ENCODE results near the gene CAD. TPM values are rescaled to one million over a fixed set of nuclear protein-coding genes. Genes with fewer than 3 reads are reported as not detected.

Gene CAD
- total and polyA plus RNA-seq, 2 donors (not counting 1 experiment from before 2014, with no cell fraction given): 11.9 to 32.0 TPM

DNA sequence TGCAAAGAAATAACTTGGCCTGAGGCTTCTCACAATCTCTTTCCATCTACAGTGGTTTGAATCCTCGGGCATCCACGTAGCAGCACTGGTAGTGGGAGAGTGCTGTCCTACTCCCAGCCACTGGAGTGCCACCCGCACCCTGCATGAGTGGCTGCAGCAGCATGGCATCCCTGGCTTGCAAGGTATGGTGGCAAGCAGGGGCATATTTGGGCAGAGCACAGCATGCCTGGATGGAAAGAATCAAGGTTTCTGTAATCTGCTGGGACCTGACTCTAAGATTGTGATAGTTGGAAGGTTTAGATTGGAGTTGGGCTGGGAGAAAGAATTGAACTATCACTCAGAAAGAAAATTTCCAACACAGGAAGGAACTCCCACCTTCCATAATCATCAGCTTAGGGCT is 4.0 kb downstream of the CAD start:
- H3K4me1 ChIP-seq (ENCODE audit: control insufficient read depth, extremely low read depth, insufficient read depth, low read length): peaks cover 6% of the 10 kb centered on the region
- H4K20me1 ChIP-seq (ENCODE audit: control insufficient read depth, extremely low read depth, insufficient read depth, low read length): no peaks in the 10 kb centered on the region
- peaks cover 7% of the 10 kb centered on the region for H3K79me2 ChIP-seq (ENCODE audit: control insufficient read depth, insufficient read depth, low read length)
- no peak overlapping the region for H3K27ac ChIP-seq (ENCODE audit: insufficient read depth, low read length)
- TF ChIP-seq, protein P1, sequence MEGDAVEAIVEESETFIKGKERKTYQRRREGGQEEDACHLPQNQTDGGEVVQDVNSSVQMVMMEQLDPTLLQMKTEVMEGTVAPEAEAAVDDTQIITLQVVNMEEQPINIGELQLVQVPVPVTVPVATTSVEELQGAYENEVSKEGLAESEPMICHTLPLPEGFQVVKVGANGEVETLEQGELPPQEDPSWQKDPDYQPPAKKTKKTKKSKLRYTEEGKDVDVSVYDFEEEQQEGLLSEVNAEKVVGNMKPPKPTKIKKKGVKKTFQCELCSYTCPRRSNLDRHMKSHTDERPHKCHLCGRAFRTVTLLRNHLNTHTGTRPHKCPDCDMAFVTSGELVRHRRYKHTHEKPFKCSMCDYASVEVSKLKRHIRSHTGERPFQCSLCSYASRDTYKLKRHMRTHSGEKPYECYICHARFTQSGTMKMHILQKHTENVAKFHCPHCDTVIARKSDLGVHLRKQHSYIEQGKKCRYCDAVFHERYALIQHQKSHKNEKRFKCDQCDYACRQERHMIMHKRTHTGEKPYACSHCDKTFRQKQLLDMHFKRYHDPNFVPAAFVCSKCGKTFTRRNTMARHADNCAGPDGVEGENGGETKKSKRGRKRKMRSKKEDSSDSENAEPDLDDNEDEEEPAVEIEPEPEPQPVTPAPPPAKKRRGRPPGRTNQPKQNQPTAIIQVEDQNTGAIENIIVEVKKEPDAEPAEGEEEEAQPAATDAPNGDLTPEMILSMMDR (conservative IDR thresholded peaks at IDR 0.05 in 1 of 2, IDR thresholded peaks at IDR 0.05 in 1 of 2; ENCODE audit: low read depth in 1 of 2, low read length in 2 of 2): no peak
- TF ChIP-seq EZH2 (IDR thresholded peaks at IDR 0.05; ENCODE audit: low read length, missing control alignments): no peak
- H3K9me3 ChIP-seq (ENCODE audit: control insufficient read depth, insufficient read depth, low read depth, low read length): no peaks in the 10 kb centered on the region
- DNase-seq (ENCODE audit: low read depth in 2 of 2): no peak
- H3K4me2 ChIP-seq (ENCODE audit: extremely low read depth, insufficient read depth, low read length): no peak overlapping the region
- no peaks in the 10 kb centered on the region for H3K27me3 ChIP-seq (ENCODE audit: control insufficient read depth, insufficient read depth, low read length)
- no peak overlapping the region for H3K9ac ChIP-seq (ENCODE audit: insufficient read depth, low read length)
- no peak overlapping the region for H3K4me3 ChIP-seq (replicated peaks in 1 of 4; ENCODE audit: control extremely low read depth in 1 of 4, insufficient read depth in 1 of 4, low read depth in 3 of 4, low read length in 4 of 4)
- H2AFZ ChIP-seq (ENCODE audit: low read length): no peak overlapping the region
- H3K36me3 ChIP-seq (ENCODE audit: control insufficient read depth, insufficient read depth, low read length): peaks cover 18% of the 10 kb centered on the region

DNA sequence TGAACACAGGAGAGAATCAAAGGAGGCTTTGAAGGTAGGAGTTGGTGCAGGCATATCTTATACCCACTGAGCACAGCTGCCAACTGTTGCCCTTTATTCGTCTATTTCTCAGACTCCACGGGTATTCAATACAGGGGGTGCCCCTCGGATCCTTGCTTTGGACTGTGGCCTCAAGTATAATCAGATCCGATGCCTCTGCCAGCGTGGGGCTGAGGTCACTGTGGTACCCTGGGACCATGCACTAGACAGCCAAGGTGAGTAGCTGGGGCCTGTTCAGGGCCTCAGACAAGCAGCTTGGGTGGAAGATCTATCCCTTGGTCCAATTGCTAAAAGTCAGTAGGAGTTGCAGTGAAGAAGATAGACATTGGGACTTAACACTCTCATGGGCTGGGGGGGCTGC is 5.2 kb downstream of the CAD start:
- Histone ChIP-seq H3K4me2 (ENCODE audit: extremely low read depth, insufficient read depth, low read length) (no peak overlapping the region), H3K79me2 (ENCODE audit: control insufficient read depth, insufficient read depth, low read length) (peaks cover 6% of the 10 kb centered on the region), H3K4me3 (replicated peaks in 1 of 4; ENCODE audit: control extremely low read depth in 1 of 4, insufficient read depth in 1 of 4, low read depth in 3 of 4, low read length in 4 of 4) (no peak overlapping the region), H2AFZ (ENCODE audit: low read length) (no peak overlapping the region), H3K9ac (ENCODE audit: insufficient read depth, low read length) (no peak overlapping the region), H3K27ac (ENCODE audit: insufficient read depth, low read length) (no peak overlapping the region), H4K20me1 (ENCODE audit: control insufficient read depth, extremely low read depth, insufficient read depth, low read length) (no peaks in the 10 kb centered on the region), H3K4me1 (ENCODE audit: control insufficient read depth, extremely low read depth, insufficient read depth, low read length) (peaks cover 3% of the 10 kb centered on the region), H3K9me3 (ENCODE audit: control insufficient read depth, insufficient read depth, low read depth, low read length) (no peaks in the 10 kb centered on the region), H3K36me3 (ENCODE audit: control insufficient read depth, insufficient read depth, low read length) (peaks cover 21% of the 10 kb centered on the region), H3K27me3 (ENCODE audit: control insufficient read depth, insufficient read depth, low read length) (no peaks in the 10 kb centered on the region)
- no peak for DNase-seq (ENCODE audit: low read depth in 2 of 2)
- no peak for TF ChIP-seq EZH2 (IDR thresholded peaks at IDR 0.05; ENCODE audit: low read length, missing control alignments)
- TF ChIP-seq, protein P1 (conservative IDR thresholded peaks at IDR 0.05 in 1 of 2, IDR thresholded peaks at IDR 0.05 in 1 of 2; ENCODE audit: low read depth in 1 of 2, low read length in 2 of 2): no peak

DNA sequence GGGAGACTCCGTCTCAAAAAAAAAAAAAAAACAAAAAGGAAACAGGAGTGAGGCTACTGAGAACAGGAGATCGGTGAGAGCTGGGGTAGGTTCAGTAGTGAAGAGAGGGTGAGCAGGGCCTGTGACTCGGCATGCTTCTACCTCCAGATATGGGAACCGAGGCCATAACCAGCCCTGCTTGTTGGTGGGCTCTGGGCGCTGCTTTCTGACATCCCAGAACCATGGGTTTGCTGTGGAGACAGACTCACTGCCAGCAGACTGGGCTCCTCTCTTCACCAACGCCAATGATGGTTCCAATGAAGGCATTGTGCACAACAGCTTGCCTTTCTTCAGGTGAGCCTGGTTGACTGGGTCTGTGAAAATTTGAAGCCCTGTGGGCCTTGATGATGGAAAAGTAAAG is 6.2 kb downstream of the CAD start:
- no peak overlapping the region for H3K4me3 ChIP-seq (replicated peaks in 1 of 4; ENCODE audit: control extremely low read depth in 1 of 4, insufficient read depth in 1 of 4, low read depth in 3 of 4, low read length in 4 of 4)
- no peaks in the 10 kb centered on the region for H4K20me1 ChIP-seq (ENCODE audit: control insufficient read depth, extremely low read depth, insufficient read depth, low read length)
- H3K36me3 ChIP-seq (ENCODE audit: control insufficient read depth, insufficient read depth, low read length): peaks cover 21% of the 10 kb centered on the region
- H3K9me3 ChIP-seq (ENCODE audit: control insufficient read depth, insufficient read depth, low read depth, low read length): no peaks in the 10 kb centered on the region
- H3K9ac ChIP-seq (ENCODE audit: insufficient read depth, low read length): no peak overlapping the region
- TF ChIP-seq EZH2 (IDR thresholded peaks at IDR 0.05; ENCODE audit: low read length, missing control alignments): no peak
- TF ChIP-seq, protein P1 (conservative IDR thresholded peaks at IDR 0.05 in 1 of 2, IDR thresholded peaks at IDR 0.05 in 1 of 2; ENCODE audit: low read depth in 1 of 2, low read length in 2 of 2): no peak
- peaks cover under 1% of the 10 kb centered on the region for H3K4me1 ChIP-seq (ENCODE audit: control insufficient read depth, extremely low read depth, insufficient read depth, low read length)
- H3K27ac ChIP-seq (ENCODE audit: insufficient read depth, low read length): no peak overlapping the region
- no peaks in the 10 kb centered on the region for H3K27me3 ChIP-seq (ENCODE audit: control insufficient read depth, insufficient read depth, low read length)
- H2AFZ ChIP-seq (ENCODE audit: low read length): no peak overlapping the region
- DNase-seq (ENCODE audit: low read depth in 2 of 2): no peak
- no peaks in the 10 kb centered on the region for H3K79me2 ChIP-seq (ENCODE audit: control insufficient read depth, insufficient read depth, low read length)
- no peak overlapping the region for H3K4me2 ChIP-seq (ENCODE audit: extremely low read depth, insufficient read depth, low read length)
